Subcutaneous adipose tissue (tissue), 4 donors: Measurements from ENCODE around the gene CNTNAP2. TPM values are rescaled to one million over a fixed set of nuclear protein-coding genes. Genes with fewer than 3 reads are reported as not detected.

ENCODE experiments used
- total RNA-seq, 4 donors: library from RNA; depleted of rRNA; stranded (reverse); fragments of >200 nt; gene quantifications; one replicate each; pipeline ENCODE4 v1.1.0, GENCODE V29; 2016
- TF ChIP-seq, protein P1 (sequence below): fragments of 450-650 bp; IDR thresholded peaks from one replicate; pipeline ENCODE4 v1.5.1; 2016; ENCODE audit warnings: low read depth, mild to moderate bottlenecking, control low read depth, antibody characterized with exemption, moderate library complexity

The CNTNAP2 gene
- total RNA-seq, 4 donors from 2014 or later = not detected

GRCh38 chr7:147523056-147523455, 1406.5 kb downstream of the CNTNAP2 start:
- TF ChIP-seq, protein P1, sequence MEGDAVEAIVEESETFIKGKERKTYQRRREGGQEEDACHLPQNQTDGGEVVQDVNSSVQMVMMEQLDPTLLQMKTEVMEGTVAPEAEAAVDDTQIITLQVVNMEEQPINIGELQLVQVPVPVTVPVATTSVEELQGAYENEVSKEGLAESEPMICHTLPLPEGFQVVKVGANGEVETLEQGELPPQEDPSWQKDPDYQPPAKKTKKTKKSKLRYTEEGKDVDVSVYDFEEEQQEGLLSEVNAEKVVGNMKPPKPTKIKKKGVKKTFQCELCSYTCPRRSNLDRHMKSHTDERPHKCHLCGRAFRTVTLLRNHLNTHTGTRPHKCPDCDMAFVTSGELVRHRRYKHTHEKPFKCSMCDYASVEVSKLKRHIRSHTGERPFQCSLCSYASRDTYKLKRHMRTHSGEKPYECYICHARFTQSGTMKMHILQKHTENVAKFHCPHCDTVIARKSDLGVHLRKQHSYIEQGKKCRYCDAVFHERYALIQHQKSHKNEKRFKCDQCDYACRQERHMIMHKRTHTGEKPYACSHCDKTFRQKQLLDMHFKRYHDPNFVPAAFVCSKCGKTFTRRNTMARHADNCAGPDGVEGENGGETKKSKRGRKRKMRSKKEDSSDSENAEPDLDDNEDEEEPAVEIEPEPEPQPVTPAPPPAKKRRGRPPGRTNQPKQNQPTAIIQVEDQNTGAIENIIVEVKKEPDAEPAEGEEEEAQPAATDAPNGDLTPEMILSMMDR = no peak

DNA sequence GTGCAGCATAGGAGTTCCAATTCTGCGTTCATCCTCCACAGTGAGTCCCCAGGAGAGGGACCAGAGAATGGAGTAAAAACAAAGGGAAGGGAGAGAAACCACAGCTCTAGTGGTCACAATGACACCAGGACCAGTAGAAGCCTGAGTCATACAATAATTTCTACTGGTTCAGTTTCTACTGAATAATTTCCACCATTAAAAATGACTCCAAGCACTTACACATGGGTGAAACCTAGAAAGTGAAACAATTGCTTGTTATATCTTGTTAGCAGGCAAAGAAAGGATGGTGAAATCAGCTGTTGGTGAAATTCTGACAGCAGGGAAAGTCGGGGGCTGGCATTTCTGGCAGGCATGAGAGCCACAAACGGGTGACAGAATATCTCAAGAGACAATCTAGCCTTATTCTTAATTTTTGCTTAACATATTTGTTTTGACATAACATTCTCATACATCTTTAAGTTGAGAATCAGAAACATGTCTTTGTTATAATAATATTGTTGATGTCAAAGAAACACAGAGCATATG, 1408.2 kb downstream of the CNTNAP2 start:
- TF ChIP-seq, protein P1 = no peak

- TF ChIP-seq, protein P1 = no peak
Measured at GRCh38 chr7:147525325-147525724, 1408.7 kb downstream of the CNTNAP2 start.

DNA sequence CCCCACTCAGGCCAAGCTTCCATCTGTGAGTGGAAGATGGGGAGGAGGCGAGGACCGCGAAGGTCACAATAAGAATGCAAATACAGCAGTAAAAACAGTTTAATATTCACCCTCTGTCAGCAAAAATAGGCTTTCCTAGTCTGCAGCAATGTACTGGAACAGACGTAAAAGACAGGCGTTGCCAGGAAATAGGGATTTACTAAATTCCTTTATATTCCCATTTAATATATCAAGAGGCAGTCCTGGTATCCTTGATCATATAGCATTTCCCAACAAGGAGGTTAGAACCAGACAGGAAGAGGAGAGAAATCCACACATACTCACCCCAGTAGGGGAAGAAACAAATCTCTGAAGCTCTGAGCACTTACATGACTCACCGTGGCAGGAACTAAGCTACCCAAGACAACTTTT, 1419.1 kb downstream of the CNTNAP2 start:
- TF ChIP-seq, protein P1 = no peak

GRCh38 chr7:147539685-147540084, 1423.1 kb downstream of the CNTNAP2 start:
- TF ChIP-seq, protein P1 = no peak

GRCh38 chr7:147540743-147541142, 1424.1 kb downstream of the CNTNAP2 start:
- TF ChIP-seq, protein P1 = no peak

DNA sequence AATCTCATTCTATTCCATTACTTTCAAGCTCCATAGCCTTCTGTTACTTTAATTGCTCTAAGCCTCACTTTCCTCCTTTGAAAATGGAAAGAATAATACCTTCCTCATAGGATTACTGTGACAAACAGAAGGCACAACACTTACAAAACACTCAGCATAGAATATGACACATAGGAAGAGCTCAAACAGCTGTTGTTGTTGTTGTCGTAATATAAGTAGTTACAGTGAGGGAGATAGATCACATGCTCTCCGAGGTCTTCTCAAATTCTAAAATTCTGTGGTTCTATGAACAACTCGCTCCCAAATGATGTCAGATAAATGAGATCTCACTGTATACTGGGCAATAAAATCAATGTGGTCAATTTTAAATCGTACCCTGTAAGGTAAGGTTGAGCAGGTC, 1424.7 kb downstream of the CNTNAP2 start:
- TF ChIP-seq, protein P1 = no peak
